Stimulated activated naive CD8-positive, alpha-beta T cell treated with anti-CD3 and anti-CD28 coated beads, Interleukin-15, Interleukin-2, amounts not matched to agents 100 ng/mL and 50 ng/mL, for 24 hours (primary cell): ENCODE results near the gene ZNF292.
"Not testable (repeated sequence)": the region's sequence is repeated elsewhere in the genome, so short reads cannot be mapped to it uniquely, and the experiment has no call there.

Source experiments
- H3K27ac Mint-ChIP-seq: one replicate; pipeline ENCODE4 v1.8.0; 2021; ENCODE audit warnings: mild to moderate bottlenecking, mixed read lengths
- H3K27me3 Mint-ChIP-seq: one replicate; pipeline ENCODE4 v1.8.0; 2021; ENCODE audit warnings: mixed read lengths
- H3K36me3 Mint-ChIP-seq: one replicate; pipeline ENCODE4 v1.8.0; 2021; ENCODE audit warnings: low read depth, mixed read lengths
- H3K4me1 Mint-ChIP-seq: one replicate; pipeline ENCODE4 v1.8.0; 2021; ENCODE audit warnings: low read depth, mixed read lengths
- H3K4me3 Mint-ChIP-seq: one replicate; pipeline ENCODE4 v1.8.0; 2021; ENCODE audit warnings: mild to moderate bottlenecking, mixed read lengths
- H3K9me3 Mint-ChIP-seq: one replicate; pipeline ENCODE4 v1.8.0; 2021; ENCODE audit warnings: mixed read lengths

The ZNF292 gene

DNA sequence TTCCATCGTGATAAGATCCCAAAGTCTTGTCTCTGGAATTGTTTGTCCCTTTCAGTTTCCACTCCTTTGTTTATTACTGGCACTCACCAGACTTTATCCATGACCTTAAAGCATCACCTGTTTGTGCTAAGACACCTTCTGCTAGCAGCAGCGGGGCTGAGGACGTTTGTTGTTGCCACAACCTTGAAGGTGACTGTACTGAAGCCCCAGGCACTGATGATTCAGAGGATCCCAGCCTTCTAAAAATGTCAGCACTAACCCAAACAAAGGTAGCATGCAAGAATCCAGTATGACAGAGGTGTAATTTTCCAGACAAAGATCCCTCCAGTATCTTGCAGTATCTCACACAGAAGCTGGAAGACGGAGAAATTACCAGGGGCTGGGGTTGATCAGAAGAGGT, 138.2 kb downstream of the ZNF292 start:
- no peak overlapping the region for H3K27ac Mint-ChIP-seq
- peaks cover 20% of the 10 kb centered on the region for H3K27me3 Mint-ChIP-seq

DNA sequence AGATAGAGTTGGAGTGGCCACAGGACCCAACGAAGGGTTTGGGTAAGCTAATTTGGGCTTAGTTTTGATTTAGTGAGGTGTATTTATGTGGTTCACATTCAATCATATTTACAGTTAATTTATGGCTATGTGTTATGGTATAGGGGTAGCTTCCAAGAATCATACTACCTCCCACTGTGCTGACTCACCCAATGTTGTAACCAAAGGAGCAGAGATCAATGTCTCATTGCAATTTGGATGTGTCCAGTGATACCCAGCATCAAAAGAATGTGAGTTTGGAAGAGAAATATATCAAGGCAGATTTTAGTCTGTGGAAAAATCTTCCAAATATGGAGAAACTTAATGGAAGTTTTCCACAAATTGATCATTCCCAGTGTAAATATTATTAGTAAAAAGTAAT, 141.8 kb downstream of the ZNF292 start:
- peaks cover under 1% of the 10 kb centered on the region for H3K9me3 Mint-ChIP-seq
- no peaks in the 10 kb centered on the region for H3K36me3 Mint-ChIP-seq
- H3K4me3 Mint-ChIP-seq, result no peak overlapping the region
- no peaks in the 10 kb centered on the region for H3K4me1 Mint-ChIP-seq
- no peak overlapping the region for H3K27ac Mint-ChIP-seq
- H3K27me3 Mint-ChIP-seq, result peaks cover 39% of the 10 kb centered on the region

More for the DNA sequence above, 138.2 kb downstream of the ZNF292 start:
- Mint-ChIP-seq H3K4me3 (no peak overlapping the region), H3K36me3 (no peaks in the 10 kb centered on the region), H3K4me1 (no peaks in the 10 kb centered on the region), H3K9me3 (no peaks in the 10 kb centered on the region)

DNA sequence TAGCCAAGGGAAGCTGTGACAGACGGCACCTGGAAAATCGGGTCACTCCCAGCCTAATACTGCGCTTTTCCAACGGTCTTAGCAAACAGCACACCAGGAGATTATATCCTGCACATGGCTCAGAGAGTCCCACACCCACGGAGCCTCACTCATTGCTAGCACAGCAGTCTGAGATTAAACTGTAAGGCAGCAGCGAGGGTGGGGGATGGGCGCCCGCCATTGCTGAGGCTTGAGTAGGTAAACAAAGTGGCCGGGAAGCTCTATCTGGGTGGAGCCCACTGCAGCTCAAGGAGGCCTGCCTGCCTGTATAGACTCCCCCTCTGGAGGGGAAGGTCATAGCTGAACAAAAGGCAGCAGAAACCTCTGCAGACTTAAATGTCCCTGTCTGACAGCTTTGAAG, 145.9 kb downstream of the ZNF292 start:
- not testable (repeated sequence) for H3K36me3 Mint-ChIP-seq

GRCh38 chr6:87308970-87309369, 153.6 kb downstream of the ZNF292 start:
- H3K36me3 Mint-ChIP-seq, result no peaks in the 10 kb centered on the region
- peaks cover 26% of the 10 kb centered on the region for H3K27me3 Mint-ChIP-seq
- H3K27ac Mint-ChIP-seq, result no peak overlapping the region
- no peaks in the 10 kb centered on the region for H3K4me1 Mint-ChIP-seq
- no peaks in the 10 kb centered on the region for H3K9me3 Mint-ChIP-seq
- H3K4me3 Mint-ChIP-seq, result no peak overlapping the region

More for the DNA sequence above, 145.9 kb downstream of the ZNF292 start:
- H3K27me3 Mint-ChIP-seq, result peaks cover 54% of the 10 kb centered on the region
- not testable (repeated sequence) for H3K4me3 Mint-ChIP-seq, H3K4me1 Mint-ChIP-seq, H3K27ac Mint-ChIP-seq, H3K9me3 Mint-ChIP-seq

DNA sequence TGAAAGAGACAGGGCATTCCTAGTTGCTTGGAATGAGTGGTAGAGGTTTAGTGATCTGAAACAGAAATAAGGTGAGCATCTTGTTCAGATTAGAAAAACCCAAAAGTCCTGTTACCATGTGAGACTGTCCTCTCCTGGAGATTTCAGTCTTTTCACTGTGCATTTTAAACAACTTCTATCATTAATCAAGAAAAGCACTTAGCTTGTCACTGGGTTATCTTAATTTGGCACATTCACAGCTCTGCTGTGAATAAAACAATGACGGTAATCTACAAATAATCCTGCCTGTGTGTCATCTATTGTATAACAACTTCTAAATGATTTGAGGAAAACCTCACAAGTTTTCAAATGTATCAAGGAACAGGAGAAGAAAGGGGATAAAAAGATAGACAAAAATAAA, 157.5 kb downstream of the ZNF292 start:
- no peaks in the 10 kb centered on the region for H3K9me3 Mint-ChIP-seq
- H3K4me3 Mint-ChIP-seq, result no peak overlapping the region
- no peaks in the 10 kb centered on the region for H3K36me3 Mint-ChIP-seq
- peaks cover 42% of the 10 kb centered on the region for H3K27me3 Mint-ChIP-seq
- H3K4me1 Mint-ChIP-seq, result no peaks in the 10 kb centered on the region
- H3K27ac Mint-ChIP-seq, result no peak overlapping the region
